A673 (cell line): ENCODE measurements around the gene LENG8.
"Not testable (repeated sequence)": the region's sequence is repeated elsewhere in the genome, so short reads cannot be mapped to it uniquely, and the experiment has no call there.

ENCODE experiments used
- EZH2 ChIP-seq: fragments of 200-600 bp; sonication (generic); IDR thresholded peaks from 2 replicates; pipeline ENCODE4 v1.6.1; 2017; ENCODE audit warnings: borderline replicate concordance, low read depth, mild to moderate bottlenecking, mixed read lengths, antibody characterized with exemption, low read length; ENCODE audit not compliant: poor library complexity, severe bottlenecking
- TF ChIP-seq, protein P1 (sequence below): fragments of 300-800, 200-600 bp; sonication (generic); conservative IDR thresholded peaks from 2 replicates; pipeline ENCODE4 v1.5.1; 2017; ENCODE audit warnings: low read depth, mild to moderate bottlenecking, antibody characterized with exemption, low read length, moderate library complexity, mixed read lengths

DNA sequence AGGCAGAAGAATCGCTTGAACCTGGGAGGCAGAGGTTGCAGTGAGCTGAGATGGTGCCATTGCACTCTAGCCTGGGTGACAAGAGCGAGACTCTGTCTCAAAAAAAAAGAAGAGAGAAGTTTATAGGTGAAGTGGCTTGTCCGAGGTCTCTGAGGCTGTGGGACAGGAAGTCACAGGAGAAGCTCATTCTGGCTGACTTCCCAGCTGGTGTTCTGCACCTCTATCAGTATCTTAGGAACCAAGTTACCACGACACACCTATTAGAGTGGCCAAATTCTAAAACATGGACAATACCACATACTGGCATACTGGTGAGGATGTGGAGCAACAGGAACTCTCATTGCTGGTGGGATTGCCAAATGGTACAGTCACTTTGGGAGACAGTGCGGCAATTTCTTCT lies 46.3 kb downstream of the LENG8 start:
- TF ChIP-seq, protein P1, sequence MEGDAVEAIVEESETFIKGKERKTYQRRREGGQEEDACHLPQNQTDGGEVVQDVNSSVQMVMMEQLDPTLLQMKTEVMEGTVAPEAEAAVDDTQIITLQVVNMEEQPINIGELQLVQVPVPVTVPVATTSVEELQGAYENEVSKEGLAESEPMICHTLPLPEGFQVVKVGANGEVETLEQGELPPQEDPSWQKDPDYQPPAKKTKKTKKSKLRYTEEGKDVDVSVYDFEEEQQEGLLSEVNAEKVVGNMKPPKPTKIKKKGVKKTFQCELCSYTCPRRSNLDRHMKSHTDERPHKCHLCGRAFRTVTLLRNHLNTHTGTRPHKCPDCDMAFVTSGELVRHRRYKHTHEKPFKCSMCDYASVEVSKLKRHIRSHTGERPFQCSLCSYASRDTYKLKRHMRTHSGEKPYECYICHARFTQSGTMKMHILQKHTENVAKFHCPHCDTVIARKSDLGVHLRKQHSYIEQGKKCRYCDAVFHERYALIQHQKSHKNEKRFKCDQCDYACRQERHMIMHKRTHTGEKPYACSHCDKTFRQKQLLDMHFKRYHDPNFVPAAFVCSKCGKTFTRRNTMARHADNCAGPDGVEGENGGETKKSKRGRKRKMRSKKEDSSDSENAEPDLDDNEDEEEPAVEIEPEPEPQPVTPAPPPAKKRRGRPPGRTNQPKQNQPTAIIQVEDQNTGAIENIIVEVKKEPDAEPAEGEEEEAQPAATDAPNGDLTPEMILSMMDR: not testable (repeated sequence)
- not testable (repeated sequence) for TF ChIP-seq EZH2
